ENCODE results near the gene LDLRAD3.

Gene LDLRAD3

GRCh38 chr11:36090356-36091109 lies 146.7 kb downstream of the LDLRAD3 start:
- Mint-ChIP-seq H3K9me3 (peaks cover 4% of the 10 kb centered on the region), H3K36me3 (no peaks in the 10 kb centered on the region), H3K4me1 (no peaks in the 10 kb centered on the region), H3K27ac (no peak overlapping the region), H3K4me3 (no peak overlapping the region)
- ATAC-seq (no peak), DNase-seq (ENCODE audit: low spot score in 2 of 2) (no peak)

- Mint-ChIP-seq H3K36me3 (no peaks in the 10 kb centered on the region), H3K4me3 (no peak overlapping the region), H3K9me3 (no peaks in the 10 kb centered on the region), H3K4me1 (no peaks in the 10 kb centered on the region), H3K27ac (no peak overlapping the region)
- ATAC-seq (no peak), DNase-seq (ENCODE audit: low spot score in 2 of 2) (no peak)
Measured at GRCh38 chr11:36091256-36091811, 147.5 kb downstream of the LDLRAD3 start.

DNA sequence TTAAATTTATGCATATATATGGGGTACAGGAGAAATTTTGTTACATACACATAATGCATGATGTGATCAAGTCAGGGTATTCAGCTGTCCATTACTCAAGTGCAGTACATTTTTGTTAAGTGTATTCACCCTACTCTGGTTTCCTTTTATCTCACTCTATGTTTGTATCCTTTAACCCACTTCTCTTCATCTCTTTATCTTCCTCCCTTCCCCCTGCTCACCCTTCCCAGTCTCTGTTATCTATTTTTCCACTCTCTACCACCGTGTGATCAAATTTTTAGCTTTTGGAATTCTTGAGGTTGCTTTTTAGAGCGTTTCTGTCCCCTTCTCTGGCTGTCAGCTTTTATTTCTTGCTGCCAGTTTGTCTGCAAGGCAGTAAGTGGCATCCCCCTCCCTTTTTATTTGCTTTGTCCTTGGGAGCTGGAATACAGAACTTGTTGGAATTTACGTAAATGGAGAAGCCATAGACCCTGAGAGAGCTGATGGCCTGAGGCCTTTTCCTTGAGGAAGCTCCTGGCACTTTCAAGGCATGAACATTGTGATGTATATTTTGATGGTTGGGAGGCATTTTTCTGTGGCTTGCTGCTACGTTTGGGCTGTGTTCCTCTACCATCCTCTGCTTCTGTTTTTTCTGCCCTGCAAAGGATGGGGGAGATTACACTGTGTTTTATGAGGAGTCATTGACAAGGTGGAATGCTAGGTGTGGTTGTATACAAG lies 148.6 kb downstream of the LDLRAD3 start:
- no peaks in the 10 kb centered on the region for H3K36me3 Mint-ChIP-seq
- DNase-seq (ENCODE audit: low spot score in 2 of 2) (no peak), ATAC-seq (no peak)
- no peaks in the 10 kb centered on the region for H3K9me3 Mint-ChIP-seq
- H3K27ac Mint-ChIP-seq, result no peak overlapping the region
- H3K4me3 Mint-ChIP-seq, result no peak overlapping the region
- no peaks in the 10 kb centered on the region for H3K4me1 Mint-ChIP-seq

DNA sequence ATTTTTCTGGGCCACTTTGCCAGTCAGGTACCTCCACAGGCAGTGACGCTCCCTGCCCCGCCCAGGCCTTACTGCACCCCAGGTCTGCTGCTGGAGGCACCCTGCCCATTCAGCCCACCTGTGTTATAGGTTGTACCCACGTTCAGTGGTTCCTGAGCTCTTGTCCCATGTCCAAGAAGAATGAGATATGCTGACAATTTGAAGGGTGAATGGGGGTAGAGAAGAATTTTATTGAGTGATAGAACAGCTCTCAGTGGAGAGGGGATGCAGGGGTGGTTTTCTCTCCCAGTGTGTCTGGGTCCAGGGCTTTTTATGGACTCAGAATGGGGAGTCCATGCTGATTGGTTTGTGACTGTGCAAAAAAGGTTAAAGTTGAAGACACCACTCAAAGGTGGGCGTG lies 149.7 kb downstream of the LDLRAD3 start:
- Mint-ChIP-seq H3K4me1 (no peaks in the 10 kb centered on the region), H3K27ac (no peak overlapping the region), H3K36me3 (no peaks in the 10 kb centered on the region), H3K4me3 (no peak overlapping the region), H3K9me3 (no peaks in the 10 kb centered on the region)
- ATAC-seq (no peak), DNase-seq (ENCODE audit: low spot score in 2 of 2) (no peak)

DNA sequence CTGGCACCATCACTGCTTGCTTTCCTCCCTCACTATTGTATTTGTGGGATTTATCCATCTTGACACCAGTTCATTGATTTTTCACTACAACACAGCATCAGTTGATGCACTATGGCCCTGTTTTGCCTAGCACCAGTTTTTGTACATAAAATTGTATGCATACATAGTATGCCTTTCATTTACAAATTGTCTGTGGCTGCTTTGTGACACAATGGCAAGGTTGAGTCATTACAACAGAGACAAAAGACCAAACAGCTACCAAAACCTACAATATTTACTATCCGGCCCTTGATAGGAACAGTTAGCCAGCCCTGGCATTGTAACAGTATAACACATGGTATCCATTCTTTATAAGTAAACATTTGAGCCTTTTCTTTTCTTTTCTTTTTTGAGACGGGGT lies 150.3 kb downstream of the LDLRAD3 start:
- Mint-ChIP-seq H3K27ac (no peak overlapping the region), H3K9me3 (no peaks in the 10 kb centered on the region), H3K4me1 (no peaks in the 10 kb centered on the region), H3K4me3 (no peak overlapping the region), H3K36me3 (no peaks in the 10 kb centered on the region)
- ATAC-seq, result no peak
- DNase-seq (ENCODE audit: low spot score in 2 of 2), result no peak

- Mint-ChIP-seq H3K36me3 (no peaks in the 10 kb centered on the region), H3K9me3 (no peaks in the 10 kb centered on the region), H3K4me1 (no peaks in the 10 kb centered on the region), H3K4me3 (no peak overlapping the region), H3K27ac (no peak overlapping the region)
- no peak for ATAC-seq
- no peak for DNase-seq (ENCODE audit: low spot score in 2 of 2)
Measured at GRCh38 chr11:36095716-36096115, 151.9 kb downstream of the LDLRAD3 start.

GRCh38 chr11:36097219-36097650 lies 153.4 kb downstream of the LDLRAD3 start:
- ATAC-seq, result no peak
- no peaks in the 10 kb centered on the region for H3K36me3 Mint-ChIP-seq
- H3K27ac Mint-ChIP-seq, result no peak overlapping the region
- DNase-seq (ENCODE audit: low spot score in 2 of 2), result no peak
- no peaks in the 10 kb centered on the region for H3K4me1 Mint-ChIP-seq
- H3K9me3 Mint-ChIP-seq, result no peaks in the 10 kb centered on the region
- no peak overlapping the region for H3K4me3 Mint-ChIP-seq

DNA sequence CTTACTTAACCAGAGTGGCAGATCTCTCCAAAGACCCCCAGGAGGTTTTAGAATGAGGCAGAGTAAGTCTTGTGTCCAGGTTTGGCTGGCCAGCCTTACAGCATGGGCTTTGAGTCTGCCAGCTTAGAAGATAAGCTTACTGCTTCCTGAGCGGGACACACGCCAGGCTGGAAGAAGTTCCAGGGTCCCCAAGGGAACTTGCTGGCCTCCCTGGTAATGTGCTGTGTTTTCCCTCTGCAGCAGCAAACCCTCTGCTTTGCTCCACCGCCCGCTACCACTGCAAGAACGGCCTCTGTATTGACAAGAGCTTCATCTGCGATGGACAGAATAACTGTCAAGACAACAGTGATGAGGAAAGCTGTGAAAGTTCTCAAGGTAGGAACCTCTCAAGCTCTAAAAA lies 154.2 kb downstream of the LDLRAD3 start:
- ATAC-seq (no peak), DNase-seq (ENCODE audit: low spot score in 2 of 2) (no peak)
- Mint-ChIP-seq H3K9me3 (no peaks in the 10 kb centered on the region), H3K27ac (no peak overlapping the region), H3K4me3 (no peak overlapping the region), H3K36me3 (no peaks in the 10 kb centered on the region), H3K4me1 (no peaks in the 10 kb centered on the region)

- H3K36me3 Mint-ChIP-seq, result no peaks in the 10 kb centered on the region
- H3K9me3 Mint-ChIP-seq, result no peaks in the 10 kb centered on the region
- no peak overlapping the region for H3K4me3 Mint-ChIP-seq
- DNase-seq (ENCODE audit: low spot score in 2 of 2), result no peak
- no peaks in the 10 kb centered on the region for H3K4me1 Mint-ChIP-seq
- H3K27ac Mint-ChIP-seq, result no peak overlapping the region
- no peak for ATAC-seq
Measured at GRCh38 chr11:36098853-36099375, 155.1 kb downstream of the LDLRAD3 start.

DNA sequence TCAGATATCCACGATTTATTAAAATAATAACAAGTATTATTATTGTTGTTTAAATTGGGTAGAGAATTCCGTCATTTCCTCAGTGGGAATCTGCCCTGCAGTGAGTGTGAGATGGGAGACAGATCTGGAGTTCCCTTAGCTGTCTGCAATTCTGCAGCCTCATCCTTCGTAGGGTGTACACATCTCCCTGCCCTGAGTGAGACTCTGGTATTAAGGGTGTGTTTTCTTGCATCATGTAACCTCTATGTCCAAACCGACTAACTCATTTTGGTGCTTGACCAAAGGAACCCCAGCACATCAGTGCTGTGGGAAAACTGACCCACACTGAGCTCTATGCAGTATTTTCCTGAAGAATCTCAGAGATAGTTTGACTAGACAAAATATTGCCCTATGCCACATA lies 157.6 kb downstream of the LDLRAD3 start:
- Mint-ChIP-seq H3K9me3 (no peaks in the 10 kb centered on the region), H3K36me3 (no peaks in the 10 kb centered on the region), H3K4me3 (no peak overlapping the region), H3K27ac (no peak overlapping the region), H3K4me1 (no peaks in the 10 kb centered on the region)
- ATAC-seq, result no peak
- no peak for DNase-seq (ENCODE audit: low spot score in 2 of 2)

- H3K27ac Mint-ChIP-seq, result no peak overlapping the region
- H3K4me1 Mint-ChIP-seq, result no peaks in the 10 kb centered on the region
- H3K4me3 Mint-ChIP-seq, result no peak overlapping the region
- no peak for DNase-seq (ENCODE audit: low spot score in 2 of 2)
- no peak for ATAC-seq
- no peaks in the 10 kb centered on the region for H3K36me3 Mint-ChIP-seq
- no peaks in the 10 kb centered on the region for H3K9me3 Mint-ChIP-seq
Measured at GRCh38 chr11:36102868-36103267, 159.0 kb downstream of the LDLRAD3 start.

GRCh38 chr11:36103933-36104530 lies 160.2 kb downstream of the LDLRAD3 start:
- H3K9me3 Mint-ChIP-seq, result no peaks in the 10 kb centered on the region
- no peak for DNase-seq (ENCODE audit: low spot score in 2 of 2)
- no peak overlapping the region for H3K27ac Mint-ChIP-seq
- no peaks in the 10 kb centered on the region for H3K4me1 Mint-ChIP-seq
- H3K36me3 Mint-ChIP-seq, result no peaks in the 10 kb centered on the region
- no peak overlapping the region for H3K4me3 Mint-ChIP-seq
- no peak for ATAC-seq

- no peaks in the 10 kb centered on the region for H3K4me1 Mint-ChIP-seq
- ATAC-seq (no peak), DNase-seq (ENCODE audit: low spot score in 2 of 2) (no peak)
- H3K36me3 Mint-ChIP-seq, result no peaks in the 10 kb centered on the region
- H3K4me3 Mint-ChIP-seq, result no peak overlapping the region
- H3K9me3 Mint-ChIP-seq, result no peaks in the 10 kb centered on the region
- H3K27ac Mint-ChIP-seq, result no peak overlapping the region
Measured at GRCh38 chr11:36104660-36104992, 160.8 kb downstream of the LDLRAD3 start.

GRCh38 chr11:36105743-36106581 lies 162.1 kb downstream of the LDLRAD3 start:
- H3K9me3 Mint-ChIP-seq, result no peaks in the 10 kb centered on the region
- DNase-seq (ENCODE audit: low spot score in 2 of 2) (no peak), ATAC-seq (no peak)
- no peaks in the 10 kb centered on the region for H3K36me3 Mint-ChIP-seq
- no peaks in the 10 kb centered on the region for H3K4me1 Mint-ChIP-seq
- no peak overlapping the region for H3K4me3 Mint-ChIP-seq
- H3K27ac Mint-ChIP-seq, result no peak overlapping the region

GRCh38 chr11:36107547-36107946 lies 163.7 kb downstream of the LDLRAD3 start:
- H3K4me3 Mint-ChIP-seq, result no peak overlapping the region

More at GRCh38 chr11:36107547-36107946, 163.7 kb downstream of the LDLRAD3 start:
- Mint-ChIP-seq H3K27ac (no peak overlapping the region), H3K36me3 (no peaks in the 10 kb centered on the region), H3K4me1 (no peaks in the 10 kb centered on the region), H3K9me3 (no peaks in the 10 kb centered on the region)
- ATAC-seq (no peak), DNase-seq (ENCODE audit: low spot score in 2 of 2) (no peak)

Measured in stimulated activated effector memory CD8-positive, alpha-beta T cell treated with anti-CD3 and anti-CD28 coated beads, Interleukin-12 subunit alpha, Interleukin-12 subunit beta, amount 100 ng/mL, for 72 hours (primary cell).